Panc1 (cell line): ENCODE data around the gene P2RY1. TPM values are rescaled to one million over a fixed set of nuclear protein-coding genes. Genes with fewer than 3 reads are reported as not detected.

Experiments used
- ATAC-seq: fragments of 200-7000 bp; cut with Tn5 transposase; 2 replicates; pipeline ENCODE4 v1.9.1; 2020; ENCODE audit warnings: mild to moderate bottlenecking, moderate library complexity
- BruUV-seq: library from RNA; stranded (reverse); fragments of 400-500 nt; replicated peaks from 2 replicates; lab custom pipeline; 2021; lab: Mats Ljungman, UMichigan
- CTCF ChIA-PET: fragments of 300-600 bp; sonication (Branson Sonifier 250); formaldehyde crosslinking; loops from one replicate; lab custom pipeline; 2022; ENCODE audit warnings: antibody characterized with exemption; lab: Charles Lee
- POLR2A ChIA-PET: fragments of 300-600 bp; sonication (Branson Sonifier 250); formaldehyde crosslinking; loops from one replicate; lab custom pipeline; 2022; ENCODE audit warnings: antibody characterized with exemption; lab: Charles Lee
- DNase-seq: peaks from one replicate; pipeline ENCODE4 v3.0.0-alpha.2; 2010; ENCODE audit warnings: low read depth, low spot score
- H3K27ac ChIP-seq: 2 replicates; pipeline ENCODE4 v1.5.1; 2011; ENCODE audit warnings: mild to moderate bottlenecking, low read length, inconsistent platforms
- H3K27me3 ChIP-seq: fragments of 200-500 bp; sonication (Bioruptor generic); 2 replicates; pipeline ENCODE4 v1.6.0; 2014; ENCODE audit warnings: low read length, inconsistent platforms; ENCODE audit not compliant: control insufficient read depth, insufficient read depth
- H3K36me3 ChIP-seq: fragments of 200-500 bp; sonication (Bioruptor generic); 2 replicates; pipeline ENCODE4 v1.5.1; 2014; ENCODE audit warnings: inconsistent platforms, mild to moderate bottlenecking, low read length, moderate library complexity; ENCODE audit not compliant: control insufficient read depth, insufficient read depth
- H3K4me1 ChIP-seq: 2 replicates; pipeline ENCODE4 v1.5.1; 2011; ENCODE audit warnings: inconsistent platforms, mild to moderate bottlenecking, low read length, moderate library complexity; ENCODE audit not compliant: control insufficient read depth, insufficient read depth
- H3K4me3 ChIP-seq, 2 experiments: 2 replicates each; pipeline ENCODE4 v1.5.1; 2011 to 2012; ENCODE audit warnings: low read depth in 2 of 2, low read length in 2 of 2, mild to moderate bottlenecking in 2 of 2, inconsistent platforms in 1 of 2, moderate library complexity in 1 of 2
- H3K9me3 ChIP-seq: fragments of 200-500 bp; sonication (Bioruptor generic); 2 replicates; pipeline ENCODE4 v1.5.1; 2014; ENCODE audit warnings: low read depth, mild to moderate bottlenecking, inconsistent platforms, low read length, moderate library complexity; ENCODE audit not compliant: control insufficient read depth, insufficient read depth
- CTCF ChIP-seq: fragments of 450-650 bp; IDR thresholded peaks from 2 replicates; pipeline ENCODE4 v1.5.1; 2017; ENCODE audit warnings: mild to moderate bottlenecking
- POLR2AphosphoS5 ChIP-seq: IDR thresholded peaks from 2 replicates; pipeline ENCODE4 v1.6.1; 2012; ENCODE audit warnings: mild to moderate bottlenecking, low read depth, low read length, moderate library complexity
- REST ChIP-seq, 2 experiments: IDR thresholded peaks; 2 replicates each; pipeline ENCODE4 v1.6.1; 2011 to 2012; ENCODE audit warnings: low read depth in 2 of 2, control low read depth in 1 of 2, low read length in 1 of 2, mild to moderate bottlenecking in 1 of 2, moderate library complexity in 1 of 2; ENCODE audit not compliant: insufficient read depth in 1 of 2
- SIN3A ChIP-seq: IDR thresholded peaks from 2 replicates; pipeline ENCODE4 v1.6.1; 2012; ENCODE audit warnings: low read depth, mild to moderate bottlenecking, low read length, moderate library complexity, borderline replicate concordance; ENCODE audit not compliant: insufficient read depth
- TCF7L2 ChIP-seq: IDR thresholded peaks from 2 replicates; pipeline ENCODE4 v1.6.1; 2011; ENCODE audit warnings: mild to moderate bottlenecking, low read depth, low read length, inconsistent platforms
- in situ Hi-C: cut with HindIII; loops from 2 replicates; pipeline ENCODE4 v1.10.0; 2016; ENCODE audit warnings: low sequenced_read_pairs, low pct_unique_long_range_greater_than_20kb
- intact Hi-C: fragments of 100-400 bp; cut with micrococcal nuclease; formaldehyde crosslinking; loops from one replicate; pipeline ENCODE4 v1.10.0; 2022; ENCODE audit not compliant: unreplicated experiment
- total RNA-seq: library from RNA; stranded (reverse); gene quantifications from one replicate; pipeline ENCODE4 v1.2.1, GENCODE V29; 2021; ENCODE audit not compliant: unreplicated experiment

P2RY1 gene
- total RNA-seq, 1 experiment from 2014 or later, result 0.08 TPM

- in situ Hi-C loops, result no loop called here
- intact Hi-C loops, result no loop called here
- POLR2A ChIA-PET, result no interaction called here
Observed at GRCh38 chr3:152830245-152830644, 4.7 kb upstream of the P2RY1 start.

GRCh38 chr3:152832046-152832445 lies 2.9 kb upstream of the P2RY1 start:
- ATAC-seq (no peak), DNase-seq (no peak)
- ChIA-PET CTCF (no interaction called here), POLR2A (no interaction called here)
- peaks cover 14% of the 10 kb centered on the region for H3K27me3 ChIP-seq
- H3K9me3 ChIP-seq, result no peaks in the 10 kb centered on the region
- no peak overlapping the region for H3K4me3 ChIP-seq
- H3K4me1 ChIP-seq, result peaks cover 5% of the 10 kb centered on the region
- no peak overlapping the region for H3K27ac ChIP-seq
- no peaks in the 10 kb centered on the region for H3K36me3 ChIP-seq
- no peak for TF ChIP-seq CTCF
- TF ChIP-seq TCF7L2, result no peak
- no peak for TF ChIP-seq POLR2AphosphoS5
- no peak for TF ChIP-seq SIN3A
- TF ChIP-seq REST (IDR thresholded peaks at IDR 0.05; ENCODE audit: insufficient read depth in 1 of 2, low read depth in 2 of 2, low read length in 1 of 2), result no peak
- in situ Hi-C loops (no loop called here), intact Hi-C loops (no loop called here)
- no TSS peak for BruUV-seq

More at GRCh38 chr3:152830245-152830644, 4.7 kb upstream of the P2RY1 start:
- no peaks in the 10 kb centered on the region for H3K36me3 ChIP-seq
- CTCF ChIA-PET, result no interaction called here
- H3K27ac ChIP-seq, result no peak overlapping the region
- DNase-seq (no peak), ATAC-seq (no peak)
- peaks cover 5% of the 10 kb centered on the region for H3K4me1 ChIP-seq
- TF ChIP-seq REST (IDR thresholded peaks at IDR 0.05; ENCODE audit: insufficient read depth in 1 of 2, low read depth in 2 of 2, low read length in 1 of 2), result no peak
- TF ChIP-seq TCF7L2, result no peak
- no peak for TF ChIP-seq SIN3A
- TF ChIP-seq CTCF, result no peak
- no peak for TF ChIP-seq POLR2AphosphoS5
- no peak overlapping the region for H3K4me3 ChIP-seq
- H3K27me3 ChIP-seq, result peaks cover 9% of the 10 kb centered on the region
- no peaks in the 10 kb centered on the region for H3K9me3 ChIP-seq
- no TSS peak for BruUV-seq
